Thyroid gland (tissue), 4 donors: Measurements from ENCODE around the gene GFOD2. TPM values are rescaled to one million over a fixed set of nuclear protein-coding genes. Genes with fewer than 3 reads are reported as not detected.
"Not testable (repeated sequence)": the region's sequence is repeated elsewhere in the genome, so short reads cannot be mapped to it uniquely, and the experiment has no call there.

Experiments used
- DNase-seq, 2 donors: peaks; one replicate each; pipeline ENCODE4 v3.0.0-alpha.2; 2019
- H3K27ac ChIP-seq, 3 donors: fragments of 200-600 bp; sonication (generic); 1 replicate in 2 of 3; 2 replicates in 1 of 3; pipeline ENCODE4 v1.5.1; 2016 to 2019; ENCODE audit warnings: mild to moderate bottlenecking in 1 of 3, moderate library complexity in 1 of 3
- H3K27me3 ChIP-seq: fragments of 200-600 bp; sonication (generic); one replicate; pipeline ENCODE4 v1.5.1; 2019
- H3K36me3 ChIP-seq, 2 donors: fragments of 200-600 bp; sonication (generic); one replicate each; pipeline ENCODE4 v1.5.1; 2016 to 2019
- H3K4me1 ChIP-seq, 2 donors: fragments of 200-600 bp; sonication (generic); one replicate each; pipeline ENCODE4 v1.5.1; 2017 to 2019
- H3K4me3 ChIP-seq, 3 donors: fragments of 200-600 bp; sonication (generic); replicated peaks in 1 of 3; 1 replicate in 2 of 3; 2 replicates in 1 of 3; pipeline ENCODE4 v1.5.1; 2016; ENCODE audit warnings: mild to moderate bottlenecking in 1 of 3
- H3K9me3 ChIP-seq: fragments of 200-600 bp; sonication (generic); one replicate; pipeline ENCODE4 v1.5.1; 2017
- CTCF ChIP-seq, 6 experiments: fragments of 200-600 bp in 3 of 6; fragments of 450-650 bp in 3 of 6; sonication (generic) in 3 of 6; IDR thresholded peaks; one replicate each; pipeline ENCODE4 v1.5.1; 2016 to 2019; ENCODE audit warnings: antibody characterized with exemption in 6 of 6, mild to moderate bottlenecking in 2 of 6, inconsistent platforms in 1 of 6, moderate library complexity in 1 of 6
- POLR2A ChIP-seq, 2 donors: fragments of 450-650 bp; IDR thresholded peaks; one replicate each; pipeline ENCODE4 v1.6.1; 2017; ENCODE audit warnings: antibody characterized with exemption in 2 of 2, mild to moderate bottlenecking in 2 of 2, moderate library complexity in 1 of 2
- WGBS, 2 donors: methylation state at CpG; one replicate each; pipeline ENCODE4 v1.1.5; 2017; 5-methylcytosine and 5-hydroxymethylcytosine counted together
- intact Hi-C: fragments of 100-400 bp; cut with DNase I; formaldehyde crosslinking; loops from one replicate; pipeline ENCODE4 v1.15.1; 2023
- total RNA-seq, 4 donors: library from RNA; depleted of rRNA; stranded (reverse); fragments of >200 nt; gene quantifications; one replicate each; pipeline ENCODE4 v1.2.3, GENCODE V29; 2016

GFOD2 gene
- total RNA-seq, 4 donors from 2014 or later: 10.9 to 27.5 (median 23.7) TPM

- H3K9me3 ChIP-seq: no peaks in the 10 kb centered on the region
- H3K4me3 ChIP-seq: no peak overlapping the region
- no peaks in the 10 kb centered on the region for H3K4me1 ChIP-seq
- 94 to 97% methylated on average over 4 of the region's 4 CpGs for WGBS, 2 donors
- TF ChIP-seq POLR2A (IDR thresholded peaks at IDR 0.05) (no peak), CTCF (IDR thresholded peaks at IDR 0.05) (no peak)
- no peaks in the 10 kb centered on the region for H3K27me3 ChIP-seq
- DNase-seq: no peak
- intact Hi-C loops: no loop called here
- H3K27ac ChIP-seq: no peak overlapping the region
- no peaks in the 10 kb centered on the region for H3K36me3 ChIP-seq
Observed at GRCh38 chr16:67702130-67702529, 17.0 kb downstream of the GFOD2 start.

GRCh38 chr16:67701420-67701819, 17.7 kb downstream of the GFOD2 start:
- TF ChIP-seq CTCF (IDR thresholded peaks at IDR 0.05): no peak
- TF ChIP-seq POLR2A (IDR thresholded peaks at IDR 0.05): no peak
- Histone ChIP-seq H3K27ac (no peak overlapping the region), H3K27me3 (no peaks in the 10 kb centered on the region), H3K36me3 (no peaks in the 10 kb centered on the region), H3K4me3 (no peak overlapping the region), H3K4me1 (no peaks in the 10 kb centered on the region), H3K9me3 (no peaks in the 10 kb centered on the region)
- 90 to 97% methylated on average over 1 of the region's 1 CpG for WGBS, 2 donors
- intact Hi-C loops: no loop called here
- DNase-seq: no peak

- no peak for DNase-seq
- peaks cover 3 to 9% of the 10 kb centered on the region in 2 donors for H3K4me1 ChIP-seq
- no peak for TF ChIP-seq POLR2A (IDR thresholded peaks at IDR 0.05)
- no peak for TF ChIP-seq CTCF (IDR thresholded peaks at IDR 0.05)
- no peaks in the 10 kb centered on the region for H3K36me3 ChIP-seq
- WGBS, 2 donors: 95 to 99% methylated on average over 7 of the region's 7 CpGs
- no peaks in the 10 kb centered on the region for H3K9me3 ChIP-seq
- H3K27ac ChIP-seq: no peak overlapping the region
- H3K4me3 ChIP-seq: no peak overlapping the region
- intact Hi-C loops: no loop called here
- no peaks in the 10 kb centered on the region for H3K27me3 ChIP-seq
Observed at GRCh38 chr16:67699265-67699664, 19.9 kb downstream of the GFOD2 start.

GRCh38 chr16:67697422-67698185, 21.5 kb downstream of the GFOD2 start:
- Histone ChIP-seq H3K27ac (no peak overlapping the region), H3K9me3 (no peaks in the 10 kb centered on the region), H3K27me3 (no peaks in the 10 kb centered on the region), H3K4me3 (no peak overlapping the region), H3K4me1 (peaks cover 6 to 12% of the 10 kb centered on the region in 2 donors), H3K36me3 (no peaks in the 10 kb centered on the region)
- intact Hi-C loops: no loop called here
- TF ChIP-seq CTCF (IDR thresholded peaks at IDR 0.05) (no peak), POLR2A (IDR thresholded peaks at IDR 0.05) (no peak)
- WGBS, 2 donors: 75 to 87% methylated on average over 4 of the region's 4 CpGs
- DNase-seq: no peak

GRCh38 chr16:67694611-67695010, 24.5 kb downstream of the GFOD2 start:
- Histone ChIP-seq H3K27me3 (no peaks in the 10 kb centered on the region), H3K4me1 (peaks cover 6 to 12% of the 10 kb centered on the region in 2 donors), H3K9me3 (no peaks in the 10 kb centered on the region), H3K36me3 (no peaks in the 10 kb centered on the region), H3K27ac (no peak overlapping the region), H3K4me3 (no peak overlapping the region)
- TF ChIP-seq CTCF (IDR thresholded peaks at IDR 0.05) (no peak), POLR2A (IDR thresholded peaks at IDR 0.05) (no peak)
- WGBS, 2 donors: 21 to 28% methylated on average over 2 of the region's 2 CpGs
- intact Hi-C loops: no loop called here
- peak; percentile 80 to 81 for DNase-seq

GRCh38 chr16:67693517-67694285, 25.4 kb downstream of the GFOD2 start:
- H3K36me3 ChIP-seq, H3K9me3 ChIP-seq, H3K4me3 ChIP-seq, intact Hi-C loops, DNase-seq, H3K27ac ChIP-seq, H3K27me3 ChIP-seq: not testable (repeated sequence)
- peaks cover 6 to 12% of the 10 kb centered on the region in 2 donors for H3K4me1 ChIP-seq
- WGBS, 2 donors: 95 to 96% methylated on average over 8 of the region's 8 CpGs
